Measurements from ENCODE around the gene SRR. TPM values are rescaled to one million over a fixed set of nuclear protein-coding genes. Genes with fewer than 3 reads are reported as not detected.
"Not testable (repeated sequence)": the region's sequence is repeated elsewhere in the genome, so short reads cannot be mapped to it uniquely, and the experiment has no call there.

Gene SRR
- total and polyA plus RNA-seq, 5 donors from 2014 or later: 2.9 to 9.2 (median 7.8) TPM

GRCh38 chr17:2265166-2265565 is 38.6 kb upstream of the SRR start:
- not testable (repeated sequence) for DNase-seq; H3K27me3 Mint-ChIP-seq; H3K27me3 ChIP-seq (ENCODE audit: control insufficient read depth, insufficient read depth, low read length); H3K9me3 Mint-ChIP-seq; H3K36me3 ChIP-seq (ENCODE audit: control insufficient read depth, insufficient read depth, low read length); H3K9me3 ChIP-seq (ENCODE audit: control insufficient read depth in 2 of 2, low read length in 2 of 2); ATAC-seq (ENCODE audit: low read depth in 2 of 2)
- Mint-ChIP-seq H3K4me3 (peak overlapping the region in 3 of 4 donors; percentile 33 to 79 (median 77)), H3K4me1 (peaks cover 27 to 78% (median 60%) of the 10 kb centered on the region in 4 donors), H3K36me3 (peaks cover 21% of the 10 kb centered on the region), H3K27ac (peak overlapping the region; percentile 97 to 98 (median 98))
- peak overlapping the region; percentile 82 for H3K4me3 ChIP-seq (ENCODE audit: low read depth, low read length)
- peak overlapping the region; percentile 89 for H3K27ac ChIP-seq (ENCODE audit: insufficient read depth, low read length, poor library complexity, severe bottlenecking)
- H3K4me1 ChIP-seq (ENCODE audit: control insufficient read depth, insufficient read depth, low read length, poor library complexity, severe bottlenecking): peaks cover 69% of the 10 kb centered on the region

DNA sequence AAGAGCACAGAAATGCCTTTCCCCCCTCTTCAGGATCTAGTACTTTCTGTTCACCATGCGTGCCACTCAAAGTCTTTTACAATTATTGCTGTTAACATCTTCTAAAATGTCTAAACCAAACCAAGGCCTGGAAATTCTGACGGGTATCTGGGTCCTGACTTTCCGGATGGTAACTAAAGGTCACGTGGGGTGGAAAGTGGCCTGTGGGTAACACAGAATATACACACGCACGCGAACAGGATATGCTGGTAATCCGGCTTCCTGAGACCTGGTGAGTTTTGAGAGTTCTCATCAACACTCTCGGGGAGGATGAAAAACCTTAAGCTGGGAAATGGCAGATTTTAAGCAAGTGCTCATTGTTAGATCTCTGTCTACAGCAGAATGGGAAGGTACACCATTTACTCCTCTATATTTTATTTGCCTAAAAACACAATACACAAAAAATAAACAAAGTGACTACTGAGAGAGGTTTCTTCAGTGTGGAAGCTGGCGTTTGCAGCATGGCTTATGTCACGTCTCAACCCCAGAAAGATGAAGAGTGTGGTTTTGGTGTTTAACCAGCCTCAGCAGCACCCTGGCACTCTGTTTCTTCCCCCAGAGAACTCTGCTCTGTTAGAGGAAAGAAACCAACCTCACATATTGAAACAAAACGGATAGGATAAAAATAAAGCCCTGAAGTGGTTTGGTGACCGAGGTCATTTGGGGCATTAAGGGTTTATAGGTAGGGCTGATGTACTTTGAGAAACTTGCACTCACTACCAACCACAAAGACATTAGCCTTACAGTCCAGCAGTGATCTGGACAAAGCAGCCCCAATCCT is 37.5 kb upstream of the SRR start:
- peaks cover 63% of the 10 kb centered on the region for H3K4me1 ChIP-seq (ENCODE audit: control insufficient read depth, insufficient read depth, low read length, poor library complexity, severe bottlenecking)
- peak overlapping the region; percentile 82 for H3K4me3 ChIP-seq (ENCODE audit: low read depth, low read length)
- Mint-ChIP-seq H3K9me3 (no peaks in the 10 kb centered on the region), H3K27ac (peak overlapping the region; percentile 97 to 98 (median 98)), H3K4me1 (peaks cover 25 to 76% (median 56%) of the 10 kb centered on the region in 4 donors), H3K36me3 (peaks cover 21% of the 10 kb centered on the region), H3K27me3 (no peaks in the 10 kb centered on the region), H3K4me3 (peak overlapping the region; percentile 77 to 93 (median 80))
- peak; percentile 90 to 91 for ATAC-seq (ENCODE audit: low read depth in 2 of 2)
- peak overlapping the region; percentile 89 for H3K27ac ChIP-seq (ENCODE audit: insufficient read depth, low read length, poor library complexity, severe bottlenecking)
- peak; percentile 64 to 92 (median 86) for DNase-seq
- no peaks in the 10 kb centered on the region for H3K9me3 ChIP-seq (ENCODE audit: control insufficient read depth in 2 of 2, low read length in 2 of 2)
- no peaks in the 10 kb centered on the region for H3K36me3 ChIP-seq (ENCODE audit: control insufficient read depth, insufficient read depth, low read length)
- no peaks in the 10 kb centered on the region for H3K27me3 ChIP-seq (ENCODE audit: control insufficient read depth, insufficient read depth, low read length)

- peak overlapping the region; percentile 82 for H3K4me3 ChIP-seq (ENCODE audit: low read depth, low read length)
- ATAC-seq (ENCODE audit: low read depth in 2 of 2) (no peak), DNase-seq (peak in 1 of 3 donors; percentile 35)
- H3K36me3 ChIP-seq (ENCODE audit: control insufficient read depth, insufficient read depth, low read length): no peaks in the 10 kb centered on the region
- peaks cover 16% of the 10 kb centered on the region for H3K36me3 Mint-ChIP-seq
- peaks cover 59% of the 10 kb centered on the region for H3K4me1 ChIP-seq (ENCODE audit: control insufficient read depth, insufficient read depth, low read length, poor library complexity, severe bottlenecking)
- H3K27me3 ChIP-seq (ENCODE audit: control insufficient read depth, insufficient read depth, low read length): no peaks in the 10 kb centered on the region
- H3K4me1 Mint-ChIP-seq: peaks cover 25 to 70% (median 51%) of the 10 kb centered on the region in 4 donors
- H3K9me3 Mint-ChIP-seq: no peaks in the 10 kb centered on the region
- no peaks in the 10 kb centered on the region for H3K9me3 ChIP-seq (ENCODE audit: control insufficient read depth in 2 of 2, low read length in 2 of 2)
- H3K4me3 Mint-ChIP-seq: peak overlapping the region; percentile 77 to 93 (median 80)
- peak overlapping the region; percentile 97 to 98 (median 98) for H3K27ac Mint-ChIP-seq
- peak overlapping the region; percentile 89 for H3K27ac ChIP-seq (ENCODE audit: insufficient read depth, low read length, poor library complexity, severe bottlenecking)
- H3K27me3 Mint-ChIP-seq: no peaks in the 10 kb centered on the region
Observed at GRCh38 chr17:2266865-2267228, 36.9 kb upstream of the SRR start.

DNA sequence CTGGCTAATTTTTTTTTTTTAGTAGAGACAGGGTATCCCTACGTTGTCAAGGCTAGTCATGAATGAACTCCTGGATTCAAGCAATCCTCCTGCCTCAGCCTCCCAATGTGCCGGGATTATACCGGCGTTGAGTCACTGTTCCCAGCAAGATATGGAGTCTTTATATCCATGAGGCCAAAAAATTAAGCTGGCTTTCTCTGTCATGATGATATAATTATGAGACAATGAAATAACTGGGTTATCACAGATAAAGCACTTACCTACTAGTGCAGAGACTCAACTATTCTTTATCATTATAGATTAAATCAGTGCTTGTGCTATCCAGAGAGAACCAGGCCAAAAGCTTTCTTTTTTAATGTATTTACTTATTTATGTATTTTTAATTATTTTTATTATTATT is 36.4 kb upstream of the SRR start:
- Histone ChIP-seq H3K27ac (ENCODE audit: insufficient read depth, low read length, poor library complexity, severe bottlenecking) (peak overlapping the region; percentile 89), H3K9me3 (ENCODE audit: control insufficient read depth in 2 of 2, low read length in 2 of 2) (no peaks in the 10 kb centered on the region), H3K36me3 (ENCODE audit: control insufficient read depth, insufficient read depth, low read length) (no peaks in the 10 kb centered on the region), H3K4me1 (ENCODE audit: control insufficient read depth, insufficient read depth, low read length, poor library complexity, severe bottlenecking) (peaks cover 54% of the 10 kb centered on the region), H3K27me3 (ENCODE audit: control insufficient read depth, insufficient read depth, low read length) (no peaks in the 10 kb centered on the region), H3K4me3 (ENCODE audit: low read depth, low read length) (peak overlapping the region; percentile 82)
- DNase-seq (no peak), ATAC-seq (ENCODE audit: low read depth in 2 of 2) (no peak)
- peaks cover 25 to 70% (median 49%) of the 10 kb centered on the region in 4 donors for H3K4me1 Mint-ChIP-seq
- H3K27me3 Mint-ChIP-seq: no peaks in the 10 kb centered on the region
- H3K36me3 Mint-ChIP-seq: peaks cover 21% of the 10 kb centered on the region
- no peaks in the 10 kb centered on the region for H3K9me3 Mint-ChIP-seq
- peak overlapping the region; percentile 97 to 98 (median 98) for H3K27ac Mint-ChIP-seq
- peak overlapping the region; percentile 77 to 93 (median 80) for H3K4me3 Mint-ChIP-seq

GRCh38 chr17:2271985-2272702 is 31.6 kb upstream of the SRR start:
- peaks cover 19% of the 10 kb centered on the region for H3K36me3 ChIP-seq (ENCODE audit: control insufficient read depth, insufficient read depth, low read length)
- Mint-ChIP-seq H3K4me3 (peak overlapping the region in 1 of 4 donors; percentile 48), H3K36me3 (peaks cover 39% of the 10 kb centered on the region)

DNA sequence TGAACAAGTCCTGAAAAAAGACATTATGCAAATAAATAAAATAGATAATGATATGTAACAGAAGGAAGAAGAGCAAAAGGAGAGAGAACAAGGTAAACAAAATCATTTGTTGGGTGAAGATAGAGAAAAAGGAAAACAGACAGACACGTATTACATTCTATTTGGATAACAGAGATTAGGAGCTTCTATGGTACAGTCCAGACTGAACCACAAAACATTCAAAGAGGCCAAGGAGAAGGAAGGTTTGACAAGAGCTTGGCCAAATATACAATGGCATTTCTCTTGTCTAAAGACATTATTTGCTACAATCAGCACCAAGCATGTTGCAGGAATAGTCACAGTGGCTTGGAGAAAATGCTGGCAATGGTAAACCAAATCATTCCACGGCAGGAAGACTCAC is 29.3 kb upstream of the SRR start:
- H3K4me1 ChIP-seq (ENCODE audit: control insufficient read depth, insufficient read depth, low read length, poor library complexity, severe bottlenecking): no peaks in the 10 kb centered on the region
- Mint-ChIP-seq H3K4me3 (no peak overlapping the region), H3K4me1 (peaks cover 0 to 23% (median 15%) of the 10 kb centered on the region in 4 donors), H3K36me3 (peaks cover 46% of the 10 kb centered on the region), H3K27me3 (no peaks in the 10 kb centered on the region), H3K27ac (no peak overlapping the region), H3K9me3 (no peaks in the 10 kb centered on the region)
- no peaks in the 10 kb centered on the region for H3K27me3 ChIP-seq (ENCODE audit: control insufficient read depth, insufficient read depth, low read length)
- no peak overlapping the region for H3K27ac ChIP-seq (ENCODE audit: insufficient read depth, low read length, poor library complexity, severe bottlenecking)
- no peak for DNase-seq
- H3K9me3 ChIP-seq (ENCODE audit: control insufficient read depth in 2 of 2, low read length in 2 of 2): no peaks in the 10 kb centered on the region
- no peak overlapping the region for H3K4me3 ChIP-seq (ENCODE audit: low read depth, low read length)
- H3K36me3 ChIP-seq (ENCODE audit: control insufficient read depth, insufficient read depth, low read length): peaks cover 28% of the 10 kb centered on the region
- no peak for ATAC-seq (ENCODE audit: low read depth in 2 of 2)

More at GRCh38 chr17:2271985-2272702, 31.6 kb upstream of the SRR start:
- H3K4me1 ChIP-seq (ENCODE audit: control insufficient read depth, insufficient read depth, low read length, poor library complexity, severe bottlenecking): peaks cover 8% of the 10 kb centered on the region
- H3K4me1 Mint-ChIP-seq: peaks cover 0 to 33% (median 22%) of the 10 kb centered on the region in 4 donors
- ATAC-seq (ENCODE audit: low read depth in 2 of 2) (no peak), DNase-seq (no peak)
- H3K27me3 ChIP-seq (ENCODE audit: control insufficient read depth, insufficient read depth, low read length): no peaks in the 10 kb centered on the region
- H3K27ac Mint-ChIP-seq: peak overlapping the region in 2 of 3 donors; percentile 40 to 44
- H3K9me3 Mint-ChIP-seq: no peaks in the 10 kb centered on the region
- no peak overlapping the region for H3K27ac ChIP-seq (ENCODE audit: insufficient read depth, low read length, poor library complexity, severe bottlenecking)
- H3K27me3 Mint-ChIP-seq: no peaks in the 10 kb centered on the region
- H3K4me3 ChIP-seq (ENCODE audit: low read depth, low read length): no peak overlapping the region
- H3K9me3 ChIP-seq (ENCODE audit: control insufficient read depth in 2 of 2, low read length in 2 of 2): no peaks in the 10 kb centered on the region

DNA sequence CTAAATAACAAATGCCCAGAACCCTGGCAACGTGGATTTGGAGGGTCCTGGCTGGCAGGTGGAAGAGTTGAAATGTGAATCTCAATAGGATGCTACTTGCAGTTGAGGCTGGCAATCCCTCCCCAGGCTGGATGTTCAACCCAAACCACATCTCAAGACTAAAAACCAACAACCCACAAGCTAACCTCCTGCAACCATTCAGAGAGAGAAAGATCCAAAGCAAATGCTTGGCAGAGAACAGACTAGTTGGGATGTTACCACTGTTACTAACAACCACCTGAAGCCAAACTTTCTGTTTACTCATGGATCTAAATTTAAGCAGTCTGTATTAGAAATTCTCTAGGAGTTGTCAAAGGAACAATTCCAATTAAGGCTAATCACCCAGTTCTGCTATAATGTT is 28.0 kb upstream of the SRR start:
- H3K9me3 ChIP-seq (ENCODE audit: control insufficient read depth in 2 of 2, low read length in 2 of 2): no peaks in the 10 kb centered on the region
- no peak for ATAC-seq (ENCODE audit: low read depth in 2 of 2)
- H3K4me3 ChIP-seq (ENCODE audit: low read depth, low read length): no peak overlapping the region
- no peak for DNase-seq
- peaks cover 41% of the 10 kb centered on the region for H3K36me3 ChIP-seq (ENCODE audit: control insufficient read depth, insufficient read depth, low read length)
- Mint-ChIP-seq H3K27me3 (no peaks in the 10 kb centered on the region), H3K36me3 (peaks cover 45% of the 10 kb centered on the region), H3K27ac (peak overlapping the region in 1 of 3 donors; percentile 74), H3K4me1 (peaks cover 0 to 15% (median 13%) of the 10 kb centered on the region in 4 donors), H3K4me3 (no peak overlapping the region), H3K9me3 (no peaks in the 10 kb centered on the region)
- no peaks in the 10 kb centered on the region for H3K4me1 ChIP-seq (ENCODE audit: control insufficient read depth, insufficient read depth, low read length, poor library complexity, severe bottlenecking)
- no peak overlapping the region for H3K27ac ChIP-seq (ENCODE audit: insufficient read depth, low read length, poor library complexity, severe bottlenecking)
- no peaks in the 10 kb centered on the region for H3K27me3 ChIP-seq (ENCODE audit: control insufficient read depth, insufficient read depth, low read length)
